CD4-positive, alpha-beta T cell treated with Interleukin-15 for 1 hour (primary cell): Measurements from ENCODE around the gene ADTRP.
A peak's percentile ranks its signal among the peaks of the same experiment; 100 is the strongest.

Source experiments
- DNase-seq: peaks from one replicate; pipeline ENCODE4 v3.0.0-alpha.2; 2020

ADTRP gene

DNA sequence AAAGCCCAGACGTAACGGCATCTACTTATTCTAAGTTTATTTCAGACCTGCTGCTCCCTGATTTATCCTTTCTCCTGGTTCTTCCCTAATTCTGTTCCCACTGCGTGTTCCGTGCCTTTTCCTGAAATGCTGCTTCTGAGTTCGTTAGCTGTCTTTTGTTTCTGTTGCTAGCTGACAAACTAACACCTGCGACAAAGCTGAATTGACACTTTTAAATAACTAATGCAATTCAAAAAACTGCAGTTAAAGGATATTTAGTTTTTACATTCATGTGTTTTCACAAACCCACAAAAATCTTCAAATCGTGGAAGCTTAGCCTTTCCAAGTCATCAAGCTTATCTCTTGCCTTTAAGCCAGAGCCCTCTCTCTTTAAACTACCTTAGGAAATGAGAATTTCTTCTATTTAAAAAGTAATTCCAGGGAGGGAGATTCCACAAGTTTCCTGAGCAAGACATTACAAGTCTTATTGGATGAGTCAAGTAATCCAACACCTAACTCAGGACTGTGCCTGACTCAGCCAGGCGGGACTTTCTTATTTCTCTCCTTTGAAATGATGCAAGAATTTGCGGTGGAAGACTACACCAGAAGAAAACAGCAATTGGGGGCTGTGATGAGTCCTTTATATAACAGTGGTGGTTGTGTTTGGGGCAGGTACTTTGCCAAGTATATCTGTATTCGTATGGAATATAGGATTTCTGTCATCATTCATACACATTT, 6.3 kb downstream of the ADTRP start:
- peak; percentile 26 for DNase-seq

DNA sequence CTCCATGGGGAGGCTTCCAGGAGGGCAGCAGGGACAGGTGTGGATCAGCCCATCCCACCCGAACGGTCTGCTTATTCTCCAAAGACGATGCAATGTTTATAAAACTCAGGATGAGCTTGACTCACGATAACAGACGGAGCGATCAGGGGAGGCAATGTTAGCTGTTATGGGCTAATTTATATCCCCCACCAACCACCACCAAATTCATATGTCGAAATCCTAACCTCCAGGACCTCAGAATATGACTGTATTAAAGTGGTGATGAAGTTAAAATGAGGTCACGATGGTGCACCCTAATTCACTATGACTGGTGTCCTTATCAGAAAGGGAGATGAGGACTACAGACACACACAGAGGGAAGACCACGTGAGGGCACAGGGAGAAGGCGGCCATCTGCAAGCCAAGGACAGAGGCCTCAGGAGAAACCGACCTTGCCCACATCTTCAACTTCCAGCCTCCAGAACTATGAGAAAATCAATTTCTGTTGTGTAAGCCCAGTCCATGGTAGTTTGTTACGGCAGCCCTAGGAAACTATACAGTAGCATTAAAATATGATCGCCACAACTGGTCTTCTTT, 7.0 kb downstream of the ADTRP start:
- DNase-seq = no peak

- peak; percentile 73 for DNase-seq
Measured at GRCh38 chr6:11770546-11771466, 7.8 kb downstream of the ADTRP start.

DNA sequence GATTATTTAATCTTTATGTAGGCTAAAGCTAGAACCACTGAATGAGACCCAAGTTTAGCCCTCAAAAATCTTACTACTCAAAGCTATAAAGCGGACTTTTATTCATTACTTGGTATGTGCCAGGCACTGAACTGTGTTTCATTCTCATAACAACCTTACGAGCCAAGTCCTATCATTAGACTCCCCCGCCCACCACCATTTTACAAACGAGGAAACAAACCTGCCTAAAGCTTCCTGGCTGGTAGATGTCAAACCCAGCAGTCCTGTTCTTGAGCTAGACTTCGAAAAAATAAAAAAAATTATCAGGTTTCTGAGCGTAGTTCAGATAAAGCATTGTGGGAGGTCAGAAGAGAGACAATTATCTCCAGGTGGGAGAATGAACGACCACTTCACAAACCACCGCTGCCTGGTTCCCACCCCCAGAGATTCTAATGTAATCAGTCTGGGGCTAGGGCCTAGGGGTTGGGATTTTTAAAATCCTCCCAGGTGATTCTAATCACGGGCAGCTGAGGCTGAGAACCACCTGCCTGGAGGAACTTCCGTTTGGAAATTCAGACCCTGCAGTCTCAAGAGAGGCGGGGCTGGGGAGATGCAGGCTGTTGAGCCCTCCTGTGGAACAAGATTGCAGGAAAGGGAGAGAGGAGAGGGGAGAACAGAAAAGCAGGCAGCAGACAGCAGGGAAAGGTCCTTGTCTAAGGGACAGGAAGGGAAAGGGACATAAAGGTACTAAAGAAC, 8.6 kb downstream of the ADTRP start:
- DNase-seq = no peak

DNA sequence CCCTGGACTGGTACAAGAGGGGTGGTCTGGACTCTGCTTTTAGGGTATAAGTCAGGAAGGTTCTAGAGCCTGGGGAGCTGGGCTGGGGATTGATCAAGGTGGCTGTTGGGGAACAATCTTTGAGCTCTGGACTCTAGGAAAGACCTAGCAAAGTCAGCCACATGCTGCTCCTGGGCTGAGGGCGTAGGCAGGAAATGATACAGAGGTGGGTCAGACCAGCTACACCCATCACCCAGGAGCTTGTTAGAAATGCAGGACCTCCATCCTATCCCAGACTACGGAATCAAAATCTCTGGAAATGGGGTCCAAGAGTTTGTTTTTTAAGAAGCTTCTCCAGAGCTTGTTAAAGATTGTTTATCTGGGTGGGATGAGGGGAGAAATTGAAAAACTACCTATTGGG, 9.4 kb downstream of the ADTRP start:
- no peak for DNase-seq

GRCh38 chr6:11767978-11768756, 10.4 kb downstream of the ADTRP start:
- DNase-seq = no peak

- no peak for DNase-seq
Measured at GRCh38 chr6:11767458-11767857, 11.1 kb downstream of the ADTRP start.

DNA sequence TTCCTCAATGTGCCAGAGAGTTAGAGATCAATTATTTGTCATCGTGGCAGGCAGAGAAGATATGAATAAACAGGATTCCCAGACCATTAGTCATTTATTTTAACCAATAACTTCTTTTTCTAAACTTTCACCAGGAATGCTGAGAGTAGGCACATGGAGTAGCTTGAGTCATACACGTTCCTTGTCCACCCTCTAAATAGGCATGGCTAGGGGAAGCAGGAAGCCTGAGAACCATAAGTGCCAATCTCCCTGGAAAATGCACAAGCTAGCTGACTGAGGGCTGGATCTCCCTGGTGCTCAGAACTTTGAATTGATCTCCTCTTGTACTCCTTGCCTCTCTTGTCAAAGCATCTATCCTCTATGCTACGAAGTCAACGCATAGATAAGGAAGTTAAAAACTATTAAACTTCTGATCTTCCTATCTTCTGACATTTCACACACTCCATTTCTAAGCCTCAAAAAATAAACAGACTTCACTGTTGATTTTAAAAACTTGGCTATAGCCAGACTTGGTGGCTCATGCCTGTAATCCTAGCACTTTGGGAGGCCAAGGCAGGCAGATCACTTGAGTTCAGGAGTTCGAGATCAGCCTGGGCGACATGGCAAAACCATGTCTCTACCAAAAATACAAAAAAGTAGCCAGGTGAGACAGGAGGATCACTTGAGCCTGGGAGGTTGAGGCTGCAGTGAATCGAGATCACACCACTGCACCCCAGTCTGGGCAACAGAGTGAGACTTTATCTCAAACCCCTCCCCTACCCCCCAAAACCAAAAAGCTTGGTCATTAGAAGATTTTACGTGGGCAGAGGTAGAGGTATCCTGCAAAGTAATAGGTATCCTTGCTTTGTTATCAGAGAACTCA, 11.8 kb downstream of the ADTRP start:
- no peak for DNase-seq

- no peak for DNase-seq
Measured at GRCh38 chr6:11766043-11766442, 12.6 kb downstream of the ADTRP start.

GRCh38 chr6:11764250-11764604, 14.4 kb downstream of the ADTRP start:
- no peak for DNase-seq

DNA sequence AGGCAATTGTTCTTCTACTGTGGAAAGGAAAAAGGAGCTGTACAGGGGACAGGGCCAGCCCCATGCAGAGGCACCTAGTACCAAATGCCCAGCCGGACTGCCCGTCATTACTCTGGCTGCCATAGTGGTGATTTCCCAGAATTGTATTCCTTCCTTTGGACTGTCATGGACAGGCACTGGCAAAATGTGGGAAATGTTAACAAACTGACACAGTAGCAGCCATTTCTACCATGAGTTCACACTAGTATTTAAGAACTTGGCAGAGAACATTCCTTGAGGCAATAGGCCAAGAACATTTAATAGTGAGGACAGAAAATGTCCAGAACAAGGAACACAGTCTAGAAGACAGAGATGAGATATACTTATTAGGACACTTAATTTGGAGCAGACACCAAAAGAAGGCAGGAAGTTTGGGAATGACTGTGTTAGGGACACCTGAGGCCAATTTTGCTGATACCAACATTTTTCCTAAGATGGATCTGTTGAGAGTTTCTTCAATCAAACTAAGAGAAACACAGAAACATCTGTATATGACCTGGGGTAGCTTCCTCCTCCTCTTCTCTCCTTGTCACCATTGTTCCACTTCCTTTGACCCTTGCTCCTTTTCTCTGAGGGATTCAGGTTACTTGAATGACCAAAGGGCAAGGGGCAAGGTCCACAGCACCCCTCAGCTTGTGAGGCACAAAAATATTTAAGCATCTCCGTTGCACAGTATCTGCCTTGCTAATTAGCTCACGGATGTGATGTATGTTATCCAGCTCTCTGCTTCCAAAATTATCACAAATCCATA, 14.9 kb downstream of the ADTRP start:
- no peak for DNase-seq

DNA sequence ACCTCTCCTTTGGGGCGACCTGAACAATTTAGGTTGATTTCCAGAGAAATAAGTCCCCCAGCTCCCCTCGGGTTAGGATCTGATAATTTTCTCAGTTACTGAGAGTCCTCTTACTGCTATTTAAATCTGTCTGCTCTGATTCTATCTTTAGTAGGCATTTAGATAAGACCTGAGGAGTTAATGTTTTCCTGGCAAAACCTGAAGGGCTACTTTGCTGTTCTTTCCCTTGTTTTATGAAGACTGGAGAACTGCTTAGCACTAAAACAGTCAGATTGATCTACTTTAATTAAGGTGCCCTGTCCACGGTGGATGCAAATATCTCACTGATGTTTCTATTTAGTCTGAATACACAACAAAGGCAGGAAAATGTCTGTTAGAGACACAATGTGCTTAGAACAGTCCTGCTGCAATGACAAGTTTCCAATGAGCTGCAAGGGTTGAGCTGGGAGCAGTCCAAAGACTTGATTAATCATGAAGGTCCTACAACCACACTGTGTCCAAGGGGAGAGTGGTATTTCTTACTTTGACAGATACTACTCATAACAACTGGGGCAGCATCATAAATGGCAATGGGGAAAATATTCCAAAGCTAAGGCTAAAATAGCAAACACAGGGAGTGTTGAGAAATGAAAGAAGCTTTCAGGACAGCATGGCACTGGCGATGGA, 15.7 kb downstream of the ADTRP start:
- no peak for DNase-seq

- DNase-seq = no peak
Measured at GRCh38 chr6:11761744-11762620, 16.6 kb downstream of the ADTRP start.

- no peak for DNase-seq
Measured at GRCh38 chr6:11760015-11760473, 18.6 kb downstream of the ADTRP start.

DNA sequence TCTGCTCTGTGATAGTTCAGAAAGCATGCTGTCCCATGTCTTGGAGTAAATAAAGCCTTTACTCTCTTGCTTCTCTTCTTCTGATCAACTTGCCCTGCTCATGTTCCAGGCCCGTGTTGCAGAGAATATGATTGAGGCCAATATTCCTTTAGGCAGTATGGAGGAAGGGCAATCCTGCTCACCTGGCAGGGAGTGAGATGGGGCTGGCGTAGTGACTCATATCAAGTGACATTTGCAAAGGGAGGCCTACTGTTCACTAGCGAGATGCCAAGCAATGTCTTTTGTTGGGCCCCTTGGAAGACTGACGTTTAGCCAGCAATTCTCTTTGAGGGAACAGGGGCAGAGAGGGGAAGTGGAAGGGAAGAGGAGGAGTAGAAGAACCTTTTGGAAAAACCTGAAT, 19.7 kb downstream of the ADTRP start:
- DNase-seq = no peak

GRCh38 chr6:11756726-11757125, 21.9 kb downstream of the ADTRP start:
- no peak for DNase-seq

DNA sequence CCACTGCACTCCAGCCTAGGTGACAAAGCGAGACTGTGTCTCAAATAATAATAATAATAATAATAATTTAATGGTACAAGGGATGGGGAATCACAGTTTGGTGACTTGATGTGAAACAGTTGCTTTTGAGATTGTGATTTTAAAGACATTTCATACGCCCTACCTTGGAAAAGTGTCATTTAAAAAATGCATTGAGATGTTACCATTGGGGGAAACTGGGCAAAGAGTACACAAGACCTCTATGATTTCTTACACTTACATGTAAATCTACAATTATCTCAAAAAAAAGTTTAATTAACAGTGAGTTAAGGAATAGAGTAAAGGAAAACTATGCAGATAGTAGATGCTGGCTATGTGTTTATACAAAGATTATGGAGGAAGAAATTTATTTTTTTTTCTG, 22.3 kb downstream of the ADTRP start:
- DNase-seq = no peak

GRCh38 chr6:11755725-11756124, 22.9 kb downstream of the ADTRP start:
- no peak for DNase-seq
